ENCODE data around the gene ANKRD13D. TPM values are rescaled to one million over a fixed set of nuclear protein-coding genes. Genes with fewer than 3 reads are reported as not detected.

The ANKRD13D gene
- polyA plus RNA-seq, 1 of the 3 experiments (the other 2 are of a cell fraction) = 50.2 TPM

DNA sequence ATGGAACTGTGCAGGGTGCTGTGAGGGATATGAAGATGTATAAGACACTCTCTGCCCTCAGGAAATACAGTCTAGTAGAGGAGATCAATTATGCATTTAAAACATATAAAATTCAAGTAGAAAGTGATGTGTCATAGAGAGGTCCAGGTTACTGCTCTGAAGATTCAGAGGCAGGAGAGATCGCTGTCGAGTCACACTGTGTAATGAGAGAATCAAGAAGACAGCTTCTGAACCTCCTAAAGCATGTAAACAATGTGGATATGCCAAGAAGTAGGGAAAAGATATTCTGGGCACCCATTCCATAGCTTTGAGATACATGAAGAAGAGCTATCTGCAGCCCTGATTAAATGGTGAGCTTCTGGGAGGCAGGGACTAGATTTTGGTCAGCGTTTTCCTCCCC is 30.9 kb downstream of the ANKRD13D start (continued):
- TF ChIP-seq RXRA (IDR thresholded peaks at IDR 0.05; ENCODE audit: borderline replicate concordance, low read depth) (no peak), RCOR1 (IDR thresholded peaks at IDR 0.05; ENCODE audit: low read length) (no peak), NFIC (IDR thresholded peaks at IDR 0.05; ENCODE audit: borderline replicate concordance) (no peak), POLR2AphosphoS5 (IDR thresholded peaks at IDR 0.05; ENCODE audit: low read depth, low read length) (no peak), GATA2 (CRISPR knock-in tag; IDR thresholded peaks at IDR 0.05) (no peak)

DNA sequence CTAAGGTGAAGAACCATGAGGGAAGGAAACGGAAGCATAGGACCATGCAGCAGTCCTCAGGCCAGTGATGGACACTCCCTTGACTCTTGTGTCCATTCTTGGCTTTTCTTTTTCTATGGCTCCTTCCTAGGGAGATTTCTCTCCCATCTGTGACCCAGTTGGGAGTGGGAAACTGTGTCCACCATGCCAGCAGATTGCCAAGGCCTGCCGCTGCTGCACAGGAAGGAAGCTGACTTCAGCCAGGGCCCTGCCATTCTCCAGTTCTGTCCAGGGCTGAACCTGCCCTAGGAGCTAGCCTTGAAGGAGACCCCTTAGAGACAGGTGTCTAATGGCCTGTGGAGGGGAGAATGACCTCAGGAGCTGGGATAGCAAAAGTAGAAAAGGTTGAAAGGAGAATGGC is 31.6 kb downstream of the ANKRD13D start:
- no peak for DNase-seq
- H3K27ac ChIP-seq (ENCODE audit: low read depth in 2 of 2, low read length in 1 of 2) = no peak overlapping the region
- H3K4me1 ChIP-seq (ENCODE audit: control insufficient read depth in 1 of 2, insufficient read depth in 2 of 2, low read depth in 1 of 2, low read length in 1 of 2) = peaks cover 4 to 8% of the 10 kb centered on the region in 2 experiments; a peak in 1 of 4 replicates
- TF ChIP-seq POLR2AphosphoS5 (IDR thresholded peaks at IDR 0.05; ENCODE audit: low read depth, low read length) (no peak), PBX3 (IDR thresholded peaks at IDR 0.05) (no peak), RCOR1 (IDR thresholded peaks at IDR 0.05; ENCODE audit: low read length) (no peak), TEAD4 (IDR thresholded peaks at IDR 0.05; ENCODE audit: borderline replicate concordance, insufficient read depth) (no peak), CHD2 (IDR thresholded peaks at IDR 0.05; ENCODE audit: low read length, partially characterized antibody) (no peak), RXRA (IDR thresholded peaks at IDR 0.05; ENCODE audit: borderline replicate concordance, low read depth) (no peak), GABPA (IDR thresholded peaks at IDR 0.05; ENCODE audit: low read depth) (no peak), RAD21 (IDR thresholded peaks at IDR 0.05; ENCODE audit: low read length) (no peak), NRF1 (IDR thresholded peaks at IDR 0.05; ENCODE audit: low read depth, low read length) (no peak), RFX5 (IDR thresholded peaks at IDR 0.05; ENCODE audit: low read length) (no peak)
- no peaks in the 10 kb centered on the region for H4K20me1 ChIP-seq (ENCODE audit: insufficient read depth)
- CTCF ChIA-PET = interaction anchor here (1.0 to 12.0 kb wide), 9 partner anchors 25 to 240 kb away, joined by 4 to 274 read pairs (median 8); partner anchors contain the start of genes ANKRD13D and GRK2
- H3K79me2 ChIP-seq (ENCODE audit: insufficient read depth) = 0 out of 2 replicates have a peak, but pooled peaks cover 4% of the 10 kb centered on the region
- H2AFZ ChIP-seq (ENCODE audit: low read depth) = no peak overlapping the region
- POLR2A ChIA-PET = interaction anchor here (4.3 kb wide), 1 partner anchor 58 kb away, joined by 19 read pairs; no protein-coding TSS in a partner anchor
- 92% methylated on average over 1 of the region's 2 CpGs for WGBS (ENCODE audit: low lambda C conversion rate)
- H3K9me2 ChIP-seq = no peaks in the 10 kb centered on the region
- H3F3A ChIP-seq (replicated peaks; ENCODE audit: insufficient read depth) = peaks cover 15% of the 10 kb centered on the region
- H3K9ac ChIP-seq = no peak overlapping the region
- H3K4me2 ChIP-seq = no peak overlapping the region
- no peak overlapping the region for H3K4me3 ChIP-seq (ENCODE audit: low read depth in 2 of 2, low read length in 1 of 2)
- H3K36me3 ChIP-seq (replicated peaks in 1 of 2; ENCODE audit: control insufficient read depth in 1 of 2, insufficient read depth in 2 of 2, low read length in 1 of 2) = no peaks in the 10 kb centered on the region
- no peaks in the 10 kb centered on the region for H3K27me3 ChIP-seq (ENCODE audit: insufficient read depth)
- H3K9me3 ChIP-seq = no peaks in the 10 kb centered on the region

DNA sequence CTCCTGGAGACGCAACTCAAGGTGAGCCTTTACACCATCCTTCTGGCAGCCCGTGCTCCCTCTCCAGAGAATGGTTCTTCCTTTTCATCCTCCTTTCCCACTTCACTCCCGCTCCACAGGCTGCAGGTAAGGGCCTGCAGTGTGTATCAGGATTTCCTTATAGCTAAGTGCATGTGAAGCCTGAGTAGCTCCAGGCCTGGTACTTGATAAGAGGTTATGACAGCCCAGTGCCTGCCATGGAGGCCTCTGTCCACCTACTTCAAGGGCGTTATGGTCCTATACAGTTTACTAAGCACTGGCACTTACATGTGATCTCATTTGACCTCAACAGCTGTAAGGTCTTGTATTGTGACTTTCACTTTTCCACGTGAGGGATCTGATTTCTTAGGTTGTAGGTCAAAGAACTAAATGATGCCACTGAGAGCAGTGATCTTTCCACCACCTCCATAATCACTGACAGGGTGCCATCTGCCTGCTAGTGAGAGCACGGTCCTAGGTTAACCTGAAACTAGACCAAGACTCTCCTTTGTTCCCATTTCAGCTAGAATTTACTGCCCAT is 32.3 kb downstream of the ANKRD13D start:
- H2AFZ ChIP-seq (ENCODE audit: low read depth) = no peak overlapping the region
- no peak overlapping the region for H3K27ac ChIP-seq (ENCODE audit: low read depth in 2 of 2, low read length in 1 of 2)
- 0 out of 2 replicates have a peak, but pooled peaks cover 4% of the 10 kb centered on the region for H3K79me2 ChIP-seq (ENCODE audit: insufficient read depth)
- no peaks in the 10 kb centered on the region for H3K27me3 ChIP-seq (ENCODE audit: insufficient read depth)
- H3F3A ChIP-seq (replicated peaks; ENCODE audit: insufficient read depth) = peaks cover 22% of the 10 kb centered on the region
- POLR2A ChIA-PET = no interaction called here
- peaks cover 4 to 8% of the 10 kb centered on the region in 2 experiments; a peak in 1 of 4 replicates for H3K4me1 ChIP-seq (ENCODE audit: control insufficient read depth in 1 of 2, insufficient read depth in 2 of 2, low read depth in 1 of 2, low read length in 1 of 2)
- 93% methylated on average over 6 of the region's 6 CpGs for WGBS (ENCODE audit: low lambda C conversion rate)
- H3K9me3 ChIP-seq = no peaks in the 10 kb centered on the region
- H3K9ac ChIP-seq = no peak overlapping the region
- no peaks in the 10 kb centered on the region for H4K20me1 ChIP-seq (ENCODE audit: insufficient read depth)
- DNase-seq = no peak
- CTCF ChIA-PET = interaction anchor here (1.0 to 12.0 kb wide), 8 partner anchors 24 to 241 kb away, joined by 3 to 274 read pairs (median 8); partner anchors contain the start of gene GRK2
- no peaks in the 10 kb centered on the region for H3K9me2 ChIP-seq
- H3K4me2 ChIP-seq = no peak overlapping the region
- H3K4me3 ChIP-seq (ENCODE audit: low read depth in 2 of 2, low read length in 1 of 2) = no peak overlapping the region
- no peak for TF ChIP-seq NFIC (IDR thresholded peaks at IDR 0.05; ENCODE audit: borderline replicate concordance)
- no peak for TF ChIP-seq USF1 (IDR thresholded peaks at IDR 0.05; ENCODE audit: borderline replicate concordance, low read depth)
- no peak for TF ChIP-seq JUND (IDR thresholded peaks at IDR 0.05)
- no peaks in the 10 kb centered on the region for H3K36me3 ChIP-seq (replicated peaks in 1 of 2; ENCODE audit: control insufficient read depth in 1 of 2, insufficient read depth in 2 of 2, low read length in 1 of 2)

Measured in SK-N-SH (cell line).